Esophagus muscularis mucosa (tissue), 4 donors: Measurements from ENCODE around the gene PRRC2B. TPM values are rescaled to one million over a fixed set of nuclear protein-coding genes. Genes with fewer than 3 reads are reported as not detected.

Experiments used
- DNase-seq: peaks from one replicate; pipeline ENCODE4 v3.0.0-alpha.2; 2017; ENCODE audit errors: extremely low spot score
- H3K27ac ChIP-seq, 4 donors: fragments of 200-600 bp; sonication (generic); replicated peaks in 1 of 4; 1 replicate in 3 of 4; 2 replicates in 1 of 4; pipeline ENCODE4 v1.5.1; 2016 to 2019; ENCODE audit warnings: mild to moderate bottlenecking in 1 of 4
- H3K27me3 ChIP-seq, 4 donors: fragments of 200-600 bp; sonication (generic); one replicate each; pipeline versions ENCODE4 v1.5.1 to v1.6.0; 2016 to 2019
- H3K36me3 ChIP-seq, 4 donors: fragments of 200-600 bp; sonication (generic); one replicate each; pipeline ENCODE4 v1.5.1; 2016 to 2019
- H3K4me1 ChIP-seq, 4 donors: fragments of 200-600 bp; sonication (generic); one replicate each; pipeline ENCODE4 v1.5.1; 2016 to 2019
- H3K4me3 ChIP-seq, 4 donors: fragments of 200-600 bp; sonication (generic); 1 replicate in 2 of 4; 2 replicates in 2 of 4; pipeline ENCODE4 v1.5.1; 2016 to 2019; ENCODE audit warnings: mild to moderate bottlenecking in 4 of 4, moderate library complexity in 1 of 4
- H3K9me3 ChIP-seq, 4 donors: fragments of 200-600 bp; sonication (generic); 1 replicate in 3 of 4; 2 replicates in 1 of 4; pipeline ENCODE4 v1.5.1; 2016 to 2019
- EP300 ChIP-seq: sonication (generic); formaldehyde crosslinking; IDR thresholded peaks from one replicate; pipeline ENCODE4 v1.6.1; 2017; ENCODE audit warnings: antibody characterized with exemption
- POLR2A ChIP-seq: fragments of 450-650 bp; IDR thresholded peaks from one replicate; pipeline ENCODE4 v1.6.1; 2017; ENCODE audit warnings: antibody characterized with exemption, moderate library complexity, mild to moderate bottlenecking, low read depth
- POLR2AphosphoS5 ChIP-seq, 2 donors: sonication (generic); formaldehyde crosslinking; IDR thresholded peaks; one replicate each; pipeline ENCODE4 v1.6.1; 2017; ENCODE audit warnings: antibody characterized with exemption in 2 of 2
- WGBS: methylation state at CpG from one replicate; pipeline ENCODE4 v1.1.5; 2018; 5-methylcytosine and 5-hydroxymethylcytosine counted together
- intact Hi-C: fragments of 100-400 bp; cut with DNase I; formaldehyde crosslinking; loops from one replicate; pipeline ENCODE4 v1.15.1; 2023
- total RNA-seq, 4 donors: library from RNA; depleted of rRNA; stranded (reverse); fragments of >200 nt; gene quantifications; one replicate each; pipeline versions ENCODE4 v1.1.0 to v1.2.1, GENCODE V29; 2016
- TF ChIP-seq, protein P1 (sequence below), 3 experiments: fragments of 200-600 bp in 2 of 3; fragments of 450-650 bp in 1 of 3; sonication (generic) in 2 of 3; IDR thresholded peaks; one replicate each; pipeline ENCODE4 v1.5.1; 2017 to 2019; ENCODE audit warnings: antibody characterized with exemption in 3 of 3, mild to moderate bottlenecking in 2 of 3, moderate library complexity in 1 of 3

The PRRC2B gene
- total RNA-seq, 4 donors from 2014 or later: 109 to 226 (median 148) TPM

DNA sequence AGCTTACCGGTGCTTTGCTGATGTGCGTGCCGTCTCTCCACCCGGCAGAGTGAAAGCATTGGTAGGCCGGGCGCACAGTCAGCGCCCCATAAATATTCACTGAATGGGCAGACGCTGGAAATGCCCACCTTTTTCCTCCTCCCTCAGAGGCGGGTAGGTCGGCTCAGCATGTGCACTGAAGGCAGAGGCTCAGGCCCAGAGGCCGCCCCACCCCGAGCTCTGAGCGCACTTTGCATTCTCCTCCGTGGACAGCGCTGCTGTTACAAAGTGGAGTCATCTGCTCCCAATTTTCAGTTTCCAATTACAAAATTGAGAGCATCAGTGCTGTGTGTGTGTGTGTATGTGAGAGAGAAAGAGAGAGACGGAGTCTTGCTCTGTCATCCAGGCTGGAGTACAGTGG, 126.6 kb downstream of the PRRC2B start:
- 75% methylated on average over 12 of the region's 16 CpGs for WGBS
- H3K4me3 ChIP-seq: no peak overlapping the region
- no peak overlapping the region for H3K27ac ChIP-seq
- H3K4me1 ChIP-seq: peaks cover 0 to 13% (median 8%) of the 10 kb centered on the region in 4 donors
- DNase-seq: no peak
- TF ChIP-seq, protein P1, sequence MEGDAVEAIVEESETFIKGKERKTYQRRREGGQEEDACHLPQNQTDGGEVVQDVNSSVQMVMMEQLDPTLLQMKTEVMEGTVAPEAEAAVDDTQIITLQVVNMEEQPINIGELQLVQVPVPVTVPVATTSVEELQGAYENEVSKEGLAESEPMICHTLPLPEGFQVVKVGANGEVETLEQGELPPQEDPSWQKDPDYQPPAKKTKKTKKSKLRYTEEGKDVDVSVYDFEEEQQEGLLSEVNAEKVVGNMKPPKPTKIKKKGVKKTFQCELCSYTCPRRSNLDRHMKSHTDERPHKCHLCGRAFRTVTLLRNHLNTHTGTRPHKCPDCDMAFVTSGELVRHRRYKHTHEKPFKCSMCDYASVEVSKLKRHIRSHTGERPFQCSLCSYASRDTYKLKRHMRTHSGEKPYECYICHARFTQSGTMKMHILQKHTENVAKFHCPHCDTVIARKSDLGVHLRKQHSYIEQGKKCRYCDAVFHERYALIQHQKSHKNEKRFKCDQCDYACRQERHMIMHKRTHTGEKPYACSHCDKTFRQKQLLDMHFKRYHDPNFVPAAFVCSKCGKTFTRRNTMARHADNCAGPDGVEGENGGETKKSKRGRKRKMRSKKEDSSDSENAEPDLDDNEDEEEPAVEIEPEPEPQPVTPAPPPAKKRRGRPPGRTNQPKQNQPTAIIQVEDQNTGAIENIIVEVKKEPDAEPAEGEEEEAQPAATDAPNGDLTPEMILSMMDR (IDR thresholded peaks at IDR 0.05): no peak
- TF ChIP-seq EP300 (no peak), POLR2A (no peak), POLR2AphosphoS5 (IDR thresholded peaks at IDR 0.05) (no peak)
- peaks cover 85 to 100% (median 96%) of the 10 kb centered on the region in 4 donors for H3K36me3 ChIP-seq
- no peaks in the 10 kb centered on the region for H3K9me3 ChIP-seq
- intact Hi-C loops: no loop called here
- no peaks in the 10 kb centered on the region for H3K27me3 ChIP-seq

DNA sequence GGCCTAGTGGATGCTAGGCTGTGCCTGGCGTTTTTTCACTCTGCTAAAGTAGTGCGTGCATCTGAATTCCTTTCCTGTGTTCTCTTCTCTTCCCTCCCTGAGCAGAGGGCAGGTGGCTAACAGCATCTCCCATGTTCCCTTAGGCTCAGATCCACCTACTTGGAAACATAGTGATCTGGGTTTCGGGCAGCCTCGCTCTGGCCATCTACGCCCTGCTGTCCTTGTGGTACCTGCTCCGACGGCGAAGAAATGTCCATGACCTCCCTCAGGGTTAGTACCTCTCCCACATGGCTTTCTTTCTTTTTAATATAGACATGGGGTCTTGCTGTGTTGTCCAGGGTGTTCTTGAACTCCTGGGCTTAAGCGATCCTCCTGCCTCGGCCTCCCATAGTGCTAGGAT, 127.3 kb downstream of the PRRC2B start:
- intact Hi-C loops: no loop called here
- Histone ChIP-seq H3K9me3 (no peaks in the 10 kb centered on the region), H3K4me1 (peaks cover 0 to 13% (median 8%) of the 10 kb centered on the region in 4 donors), H3K4me3 (no peak overlapping the region), H3K36me3 (peaks cover 86 to 100% (median 96%) of the 10 kb centered on the region in 4 donors), H3K27me3 (no peaks in the 10 kb centered on the region), H3K27ac (no peak overlapping the region)
- no peak for DNase-seq
- WGBS: 96% methylated on average over 9 of the region's 10 CpGs
- TF ChIP-seq, protein P1 (IDR thresholded peaks at IDR 0.05): no peak
- TF ChIP-seq POLR2A (no peak), POLR2AphosphoS5 (IDR thresholded peaks at IDR 0.05) (no peak), EP300 (no peak)

DNA sequence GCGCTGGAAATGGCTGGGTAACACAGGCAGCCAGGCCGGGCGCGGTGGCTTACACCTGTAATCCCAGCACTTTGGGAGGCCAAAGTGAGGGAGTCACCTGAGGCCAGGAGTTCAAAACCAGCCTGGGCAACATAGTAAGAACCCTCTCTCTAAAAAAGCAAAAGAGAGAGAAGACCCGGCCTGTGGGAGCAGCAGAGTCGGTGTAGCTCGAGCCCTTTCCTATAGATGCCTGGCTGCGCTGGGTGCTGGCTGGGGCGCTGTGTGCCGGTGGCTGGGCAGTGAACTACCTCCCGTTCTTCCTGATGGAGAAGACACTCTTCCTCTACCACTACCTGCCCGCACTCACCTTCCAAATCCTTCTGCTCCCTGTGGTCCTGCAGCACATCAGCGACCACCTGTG, 127.9 kb downstream of the PRRC2B start:
- no peaks in the 10 kb centered on the region for H3K27me3 ChIP-seq
- no peak overlapping the region for H3K27ac ChIP-seq
- intact Hi-C loops: no loop called here
- 95% methylated on average over 13 of the region's 13 CpGs for WGBS
- no peak for DNase-seq
- no peak for TF ChIP-seq POLR2AphosphoS5 (IDR thresholded peaks at IDR 0.05)
- no peak for TF ChIP-seq EP300
- TF ChIP-seq, protein P1 (IDR thresholded peaks at IDR 0.05): no peak
- TF ChIP-seq POLR2A: no peak
- H3K36me3 ChIP-seq: peaks cover 84 to 100% (median 96%) of the 10 kb centered on the region in 4 donors
- H3K4me1 ChIP-seq: peaks cover 0 to 13% (median 8%) of the 10 kb centered on the region in 4 donors
- H3K4me3 ChIP-seq: no peak overlapping the region
- H3K9me3 ChIP-seq: no peaks in the 10 kb centered on the region

DNA sequence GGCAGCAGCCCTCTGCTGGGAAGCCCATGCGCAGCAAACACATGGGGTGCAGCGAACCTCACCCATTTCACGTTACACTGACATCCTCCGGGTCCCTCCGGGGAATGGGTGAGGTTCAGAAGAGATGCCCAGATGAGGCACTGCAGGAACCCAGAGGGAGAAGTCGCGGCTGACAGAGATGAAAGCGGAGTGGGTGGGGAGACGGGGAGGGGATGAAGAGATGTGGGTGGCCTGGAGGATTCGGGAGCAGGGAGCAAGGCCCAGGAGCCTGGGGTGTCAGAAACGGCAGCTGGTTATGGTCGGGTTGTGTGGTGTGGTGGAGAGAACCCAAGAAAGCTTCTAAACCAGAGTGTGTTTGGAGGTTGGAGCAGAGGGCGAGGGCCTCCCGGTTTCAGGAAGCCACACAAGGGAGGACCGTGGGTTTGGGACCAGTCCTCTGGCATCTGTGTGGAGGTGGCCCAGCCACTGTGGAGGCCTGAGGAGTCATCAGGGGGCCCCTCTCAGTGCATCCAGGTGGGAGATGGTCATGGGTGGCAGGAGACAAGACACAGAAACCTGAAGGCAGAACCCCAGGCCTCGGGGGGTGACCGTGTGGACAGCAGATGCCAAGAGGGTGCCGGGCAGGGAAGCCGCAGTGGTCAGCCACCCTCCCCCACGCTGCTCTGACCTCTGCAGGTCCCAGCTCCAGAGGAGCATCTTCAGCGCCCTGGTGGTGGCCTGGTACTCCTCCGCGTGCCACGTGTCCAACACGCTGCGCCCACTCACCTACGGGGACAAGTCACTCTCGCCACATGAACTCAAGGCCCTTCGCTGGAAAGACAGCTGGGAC, 128.6 kb downstream of the PRRC2B start:
- Histone ChIP-seq H3K27ac (no peak overlapping the region), H3K9me3 (no peaks in the 10 kb centered on the region), H3K4me1 (peaks cover 0 to 8% (median 6%) of the 10 kb centered on the region in 4 donors), H3K4me3 (no peak overlapping the region), H3K36me3 (peaks cover 83 to 100% (median 97%) of the 10 kb centered on the region in 4 donors), H3K27me3 (no peaks in the 10 kb centered on the region)
- no peak for DNase-seq
- TF ChIP-seq POLR2AphosphoS5 (IDR thresholded peaks at IDR 0.05) (no peak), EP300 (no peak), POLR2A (no peak)
- TF ChIP-seq, protein P1 (IDR thresholded peaks at IDR 0.05): no peak
- intact Hi-C loops: no loop called here
- 91% methylated on average over 26 of the region's 29 CpGs for WGBS
